Measurements from ENCODE around the gene OPN1SW. TPM values are rescaled to one million over a fixed set of nuclear protein-coding genes. Genes with fewer than 3 reads are reported as not detected.

OPN1SW gene
- total and polyA plus RNA-seq, 10 donors, result not detected

DNA sequence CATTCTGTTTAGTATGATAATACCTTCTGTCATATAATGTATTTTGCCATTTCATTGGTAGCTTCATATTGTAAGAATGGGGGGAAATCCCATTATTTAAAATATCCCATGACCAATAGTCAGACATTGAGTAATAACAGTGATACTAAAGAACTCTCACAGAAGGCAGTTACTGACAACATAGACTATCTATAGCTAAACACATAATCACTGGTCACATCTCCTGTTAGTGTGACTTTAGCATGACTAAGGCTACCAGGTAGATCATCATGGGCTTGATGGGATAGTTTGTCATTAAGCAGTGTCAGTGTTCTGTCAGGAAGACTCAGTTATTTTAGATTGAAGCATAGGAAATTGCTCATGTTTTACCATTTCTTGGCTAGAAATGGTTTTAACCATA lies 16.4 kb downstream of the OPN1SW start:
- H3K27ac ChIP-seq, result no peak overlapping the region
- H3K9me3 ChIP-seq, result no peaks in the 10 kb centered on the region
- intact Hi-C loops (cut with DNase I; ENCODE audit: low total_unique reads), result no loop called here

GRCh38 chr7:128758553-128758952 lies 17.0 kb downstream of the OPN1SW start:
- H3K27ac ChIP-seq, result no peak overlapping the region
- no peaks in the 10 kb centered on the region for H3K9me3 ChIP-seq
- 93 to 100% (median 99%) methylated on average over 1 of the region's 1 CpG for WGBS, 5 donors
- H3K4me3 ChIP-seq, result no peak overlapping the region
- no peaks in the 10 kb centered on the region for H3K4me1 ChIP-seq
- intact Hi-C loops (cut with DNase I; ENCODE audit: low total_unique reads), result no loop called here
- no peak for DNase-seq
- peaks cover 0 to 99% (median 69%) of the 10 kb centered on the region in 6 donors for H3K36me3 ChIP-seq
- TF ChIP-seq POLR2AphosphoS5 (IDR thresholded peaks at IDR 0.05), result no peak
- no peak for TF ChIP-seq CTCF (IDR thresholded peaks at IDR 0.05 in 8 of 11, conservative IDR thresholded peaks at IDR 0.05 in 3 of 11)
- TF ChIP-seq POLR2A (IDR thresholded peaks at IDR 0.05), result no peak
- H3K27me3 ChIP-seq (replicated peaks in 1 of 7), result no peaks in the 10 kb centered on the region

More for the DNA sequence above, 16.4 kb downstream of the OPN1SW start:
- TF ChIP-seq POLR2AphosphoS5 (IDR thresholded peaks at IDR 0.05) (no peak), POLR2A (IDR thresholded peaks at IDR 0.05) (no peak), CTCF (IDR thresholded peaks at IDR 0.05 in 8 of 11, conservative IDR thresholded peaks at IDR 0.05 in 3 of 11) (no peak)
- no peaks in the 10 kb centered on the region for H3K4me1 ChIP-seq
- no peak overlapping the region for H3K4me3 ChIP-seq
- H3K36me3 ChIP-seq, result peaks cover 0 to 99% (median 65%) of the 10 kb centered on the region in 6 donors
- DNase-seq, result no peak
- no peaks in the 10 kb centered on the region for H3K27me3 ChIP-seq (replicated peaks in 1 of 7)

GRCh38 chr7:128757203-128757602 lies 18.4 kb downstream of the OPN1SW start:
- TF ChIP-seq POLR2AphosphoS5 (IDR thresholded peaks at IDR 0.05) (no peak), POLR2A (IDR thresholded peaks at IDR 0.05) (no peak), CTCF (IDR thresholded peaks at IDR 0.05 in 8 of 11, conservative IDR thresholded peaks at IDR 0.05 in 3 of 11) (no peak)
- 76 to 88% (median 82%) methylated on average over 2 of the region's 2 CpGs for WGBS, 5 donors
- peaks cover 0 to 99% (median 68%) of the 10 kb centered on the region in 6 donors for H3K36me3 ChIP-seq
- H3K4me3 ChIP-seq, result no peak overlapping the region
- H3K27ac ChIP-seq, result no peak overlapping the region
- no peaks in the 10 kb centered on the region for H3K9me3 ChIP-seq
- DNase-seq, result no peak
- no peaks in the 10 kb centered on the region for H3K4me1 ChIP-seq
- H3K27me3 ChIP-seq (replicated peaks in 1 of 7), result no peaks in the 10 kb centered on the region
- intact Hi-C loops (cut with DNase I; ENCODE audit: low total_unique reads), result no loop called here

- H3K4me1 ChIP-seq, result no peaks in the 10 kb centered on the region
- intact Hi-C loops (cut with DNase I; ENCODE audit: low total_unique reads), result no loop called here
- peaks cover 0 to 99% (median 63%) of the 10 kb centered on the region in 6 donors for H3K36me3 ChIP-seq
- no peak overlapping the region for H3K4me3 ChIP-seq
- no peak overlapping the region for H3K27ac ChIP-seq
- H3K9me3 ChIP-seq, result no peaks in the 10 kb centered on the region
- 91 to 94% (median 93%) methylated on average over 5 of the region's 5 CpGs for WGBS, 5 donors
- no peaks in the 10 kb centered on the region for H3K27me3 ChIP-seq (replicated peaks in 1 of 7)
- TF ChIP-seq CTCF (IDR thresholded peaks at IDR 0.05 in 8 of 11, conservative IDR thresholded peaks at IDR 0.05 in 3 of 11) (no peak), POLR2AphosphoS5 (IDR thresholded peaks at IDR 0.05) (no peak), POLR2A (IDR thresholded peaks at IDR 0.05) (no peak)
- DNase-seq, result no peak
These were observed 19.6 kb downstream of the OPN1SW start for GRCh38 chr7:128755819-128756476.

All from spleen (tissue), 11 donors.